ENCODE measurements around the gene CFAP251. TPM values are rescaled to one million over a fixed set of nuclear protein-coding genes. Genes with fewer than 3 reads are reported as not detected.

Gene CFAP251
- total RNA-seq, 1 donor from 2014 or later: 0.91 TPM

DNA sequence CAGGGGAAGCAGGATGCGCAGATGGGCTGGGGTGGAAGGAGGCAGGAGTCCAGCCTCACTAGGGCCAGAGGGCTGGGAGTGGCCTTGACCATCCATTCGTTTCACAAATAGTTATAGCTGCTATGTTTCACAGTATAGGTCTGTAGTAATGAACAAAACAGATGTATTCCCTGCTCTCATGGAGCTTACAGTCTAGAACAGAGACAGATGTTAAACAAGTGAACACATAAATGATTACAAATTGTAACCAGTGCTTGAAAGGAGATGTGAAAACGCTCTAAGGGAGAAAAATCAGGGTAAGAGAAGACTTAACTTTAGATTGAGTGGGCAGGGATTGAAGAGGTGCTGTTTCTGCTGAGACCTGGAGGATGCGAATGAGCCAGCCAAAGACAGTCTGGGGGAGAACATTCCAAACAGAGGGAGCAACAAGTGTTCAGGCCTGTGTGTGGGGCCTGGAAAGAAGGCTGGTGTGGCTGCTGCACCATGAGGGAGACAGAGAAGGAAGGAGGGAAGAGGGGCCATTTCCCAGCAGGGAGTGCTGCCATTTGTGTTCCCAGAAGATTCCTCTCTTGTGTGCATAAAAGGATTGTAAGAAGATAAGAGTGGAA is 14.6 kb downstream of the CFAP251 start:
- Histone ChIP-seq H3K4me3 (no peak overlapping the region), H3K27me3 (ENCODE audit: low read depth) (no peaks in the 10 kb centered on the region), H3K27ac (replicated peaks) (no peak overlapping the region), H3K36me3 (peaks cover 11% of the 10 kb centered on the region), H3K9me3 (replicated peaks) (peaks cover 8% of the 10 kb centered on the region), H3K4me1 (no peaks in the 10 kb centered on the region)
- TF ChIP-seq, protein P1, sequence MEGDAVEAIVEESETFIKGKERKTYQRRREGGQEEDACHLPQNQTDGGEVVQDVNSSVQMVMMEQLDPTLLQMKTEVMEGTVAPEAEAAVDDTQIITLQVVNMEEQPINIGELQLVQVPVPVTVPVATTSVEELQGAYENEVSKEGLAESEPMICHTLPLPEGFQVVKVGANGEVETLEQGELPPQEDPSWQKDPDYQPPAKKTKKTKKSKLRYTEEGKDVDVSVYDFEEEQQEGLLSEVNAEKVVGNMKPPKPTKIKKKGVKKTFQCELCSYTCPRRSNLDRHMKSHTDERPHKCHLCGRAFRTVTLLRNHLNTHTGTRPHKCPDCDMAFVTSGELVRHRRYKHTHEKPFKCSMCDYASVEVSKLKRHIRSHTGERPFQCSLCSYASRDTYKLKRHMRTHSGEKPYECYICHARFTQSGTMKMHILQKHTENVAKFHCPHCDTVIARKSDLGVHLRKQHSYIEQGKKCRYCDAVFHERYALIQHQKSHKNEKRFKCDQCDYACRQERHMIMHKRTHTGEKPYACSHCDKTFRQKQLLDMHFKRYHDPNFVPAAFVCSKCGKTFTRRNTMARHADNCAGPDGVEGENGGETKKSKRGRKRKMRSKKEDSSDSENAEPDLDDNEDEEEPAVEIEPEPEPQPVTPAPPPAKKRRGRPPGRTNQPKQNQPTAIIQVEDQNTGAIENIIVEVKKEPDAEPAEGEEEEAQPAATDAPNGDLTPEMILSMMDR (IDR thresholded peaks at IDR 0.05; ENCODE audit: borderline replicate concordance): no peak
- intact Hi-C loops (cut with micrococcal nuclease): no loop called here
- DNase-seq: no peak

DNA sequence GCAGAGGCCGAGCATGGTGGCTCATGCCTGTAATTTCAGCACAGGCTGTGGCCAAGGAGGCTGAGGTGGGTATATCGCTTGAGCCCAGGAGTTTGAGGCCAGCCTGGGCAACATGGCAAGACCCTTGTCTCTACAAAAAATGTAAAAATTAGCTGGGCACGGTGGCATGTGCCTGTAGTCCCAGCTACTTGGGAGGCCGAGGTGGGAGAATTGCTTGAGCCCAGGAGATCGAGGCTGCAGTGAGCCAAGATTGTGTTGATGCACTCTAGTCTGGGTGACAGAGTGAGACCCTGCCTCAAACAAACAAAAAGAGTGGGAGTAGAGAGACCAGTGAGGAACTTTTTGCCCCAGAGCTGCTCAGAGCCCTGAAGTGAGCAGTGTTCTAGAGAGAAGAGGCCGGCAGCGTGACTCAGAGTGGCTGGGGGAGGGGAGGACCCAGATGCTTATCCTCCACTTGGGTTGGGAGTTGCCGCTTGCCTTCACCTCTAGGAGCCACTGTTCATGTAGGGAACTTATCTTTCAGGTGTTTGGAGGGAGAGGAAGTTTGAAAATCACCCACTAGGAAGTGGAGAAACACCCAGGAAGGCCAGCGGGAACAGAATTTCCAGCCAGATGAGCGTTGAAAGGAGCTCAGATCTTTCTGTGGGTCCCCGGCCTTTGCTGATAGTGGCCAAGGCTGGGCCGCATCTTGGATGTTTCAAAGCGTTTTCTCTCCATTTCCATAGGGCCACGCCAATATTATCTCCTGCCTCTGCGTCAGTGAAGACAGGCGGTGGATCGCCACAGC is 15.3 kb downstream of the CFAP251 start:
- no peaks in the 10 kb centered on the region for H3K4me1 ChIP-seq
- intact Hi-C loops (cut with micrococcal nuclease): no loop called here

DNA sequence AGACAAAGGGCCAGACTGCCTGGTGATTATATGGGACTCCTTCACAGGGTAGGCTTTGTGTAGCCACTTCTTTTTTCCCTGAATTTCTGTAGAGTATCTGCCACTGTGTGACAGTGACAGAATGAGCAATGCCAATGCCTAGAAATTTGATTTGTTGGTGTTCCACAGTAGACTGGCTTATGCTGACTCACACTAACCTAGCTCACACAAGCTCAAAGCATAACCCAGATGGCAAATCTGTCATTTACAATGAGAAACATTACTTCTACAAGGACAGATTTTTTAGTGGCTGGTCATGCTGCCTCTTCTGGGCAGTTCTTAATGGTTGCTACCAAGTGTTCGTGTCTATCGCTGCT is 15.9 kb downstream of the CFAP251 start:
- H3K4me3 ChIP-seq: no peak overlapping the region
- peaks cover 11% of the 10 kb centered on the region for H3K36me3 ChIP-seq
- H3K9me3 ChIP-seq (replicated peaks): peaks cover 8% of the 10 kb centered on the region
- no peaks in the 10 kb centered on the region for H3K4me1 ChIP-seq
- no peaks in the 10 kb centered on the region for H3K27me3 ChIP-seq (ENCODE audit: low read depth)
- intact Hi-C loops (cut with micrococcal nuclease): no loop called here
- H3K27ac ChIP-seq (replicated peaks): no peak overlapping the region
- DNase-seq: no peak
- TF ChIP-seq, protein P1 (IDR thresholded peaks at IDR 0.05; ENCODE audit: borderline replicate concordance): no peak

More for the DNA sequence above, 15.3 kb downstream of the CFAP251 start:
- TF ChIP-seq, protein P1 (IDR thresholded peaks at IDR 0.05; ENCODE audit: borderline replicate concordance): no peak
- Histone ChIP-seq H3K36me3 (peaks cover 11% of the 10 kb centered on the region), H3K4me3 (no peak overlapping the region), H3K27me3 (ENCODE audit: low read depth) (no peaks in the 10 kb centered on the region), H3K9me3 (replicated peaks) (peaks cover 8% of the 10 kb centered on the region), H3K27ac (replicated peaks) (no peak overlapping the region)
- DNase-seq: no peak

DNA sequence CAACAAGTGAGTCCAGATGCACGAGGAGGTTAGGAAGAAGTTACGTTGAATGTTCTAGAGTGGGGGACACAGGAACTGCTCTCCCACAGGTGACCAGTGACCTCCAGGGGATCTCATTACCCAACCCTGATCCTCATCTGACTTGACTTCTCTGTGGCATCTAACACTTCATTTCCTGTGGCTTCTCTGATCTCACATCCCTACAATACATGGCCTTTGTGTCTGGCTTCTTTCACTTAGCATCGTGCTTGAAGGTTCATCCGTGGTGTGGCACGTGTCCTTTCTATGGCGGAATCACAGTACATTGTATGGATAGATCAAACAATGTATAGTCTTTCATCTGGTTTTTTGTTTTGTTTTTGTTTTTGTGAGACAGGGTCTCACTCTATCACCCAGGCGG is 19.3 kb downstream of the CFAP251 start:
- no peak for DNase-seq
- Histone ChIP-seq H3K9me3 (replicated peaks) (peaks cover 8% of the 10 kb centered on the region), H3K4me1 (no peaks in the 10 kb centered on the region), H3K27me3 (ENCODE audit: low read depth) (no peaks in the 10 kb centered on the region), H3K36me3 (peaks cover 11% of the 10 kb centered on the region), H3K4me3 (no peak overlapping the region), H3K27ac (replicated peaks) (no peak overlapping the region)
- TF ChIP-seq, protein P1 (IDR thresholded peaks at IDR 0.05; ENCODE audit: borderline replicate concordance): no peak
- intact Hi-C loops (cut with micrococcal nuclease): no loop called here

DNA sequence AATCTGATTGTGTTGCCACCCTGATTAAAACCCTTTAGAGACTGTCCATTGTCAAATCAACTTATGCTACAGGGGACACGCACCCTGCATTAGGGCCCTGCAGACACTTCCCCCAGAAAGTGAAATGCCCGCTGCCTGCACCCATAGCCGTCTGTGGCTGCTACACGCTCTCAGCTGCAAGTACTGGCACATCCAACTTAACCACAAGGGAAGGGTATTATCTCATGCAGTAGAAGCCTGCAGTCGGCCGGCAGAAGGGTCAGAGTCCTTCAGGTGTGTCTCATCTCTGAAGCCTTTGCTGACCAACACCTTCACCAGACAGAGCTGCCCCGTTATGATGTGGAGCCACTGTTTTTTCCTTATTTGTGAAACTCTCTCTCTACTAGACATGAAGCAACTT is 20.8 kb downstream of the CFAP251 start:
- Histone ChIP-seq H3K4me3 (no peak overlapping the region), H3K27ac (replicated peaks) (no peak overlapping the region), H3K36me3 (peaks cover 11% of the 10 kb centered on the region), H3K4me1 (no peaks in the 10 kb centered on the region), H3K9me3 (replicated peaks) (peaks cover 8% of the 10 kb centered on the region), H3K27me3 (ENCODE audit: low read depth) (no peaks in the 10 kb centered on the region)
- intact Hi-C loops (cut with micrococcal nuclease): no loop called here
- TF ChIP-seq, protein P1 (IDR thresholded peaks at IDR 0.05; ENCODE audit: borderline replicate concordance): no peak
- no peak for DNase-seq

All from left ventricle myocardium inferior (tissue), 1 donor.